ENCODE results near the gene ALDH3B2.
"Not testable (repeated sequence)": the region's sequence is repeated elsewhere in the genome, so short reads cannot be mapped to it uniquely, and the experiment has no call there.

DNA sequence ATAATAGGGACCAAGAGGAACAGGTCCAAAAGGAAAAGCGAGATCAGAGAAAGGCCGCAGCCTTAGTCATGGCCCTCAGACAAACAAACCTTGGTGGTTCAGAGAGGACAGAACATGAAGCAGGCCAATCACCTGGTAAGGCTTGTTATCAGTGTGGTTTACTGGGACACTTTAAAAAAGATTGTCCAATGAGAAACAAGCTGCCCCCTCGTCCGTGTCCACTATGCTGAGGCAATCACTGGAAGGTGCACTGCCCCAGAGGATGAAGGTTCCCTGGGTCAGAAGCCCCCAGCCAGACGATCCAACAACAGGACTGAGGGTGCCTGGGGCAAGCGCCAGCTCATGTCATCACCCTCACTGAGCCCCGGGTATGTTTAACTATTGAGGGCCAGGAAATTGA, 51.5 kb downstream of the ALDH3B2 start:
- TF ChIP-seq, protein P1, sequence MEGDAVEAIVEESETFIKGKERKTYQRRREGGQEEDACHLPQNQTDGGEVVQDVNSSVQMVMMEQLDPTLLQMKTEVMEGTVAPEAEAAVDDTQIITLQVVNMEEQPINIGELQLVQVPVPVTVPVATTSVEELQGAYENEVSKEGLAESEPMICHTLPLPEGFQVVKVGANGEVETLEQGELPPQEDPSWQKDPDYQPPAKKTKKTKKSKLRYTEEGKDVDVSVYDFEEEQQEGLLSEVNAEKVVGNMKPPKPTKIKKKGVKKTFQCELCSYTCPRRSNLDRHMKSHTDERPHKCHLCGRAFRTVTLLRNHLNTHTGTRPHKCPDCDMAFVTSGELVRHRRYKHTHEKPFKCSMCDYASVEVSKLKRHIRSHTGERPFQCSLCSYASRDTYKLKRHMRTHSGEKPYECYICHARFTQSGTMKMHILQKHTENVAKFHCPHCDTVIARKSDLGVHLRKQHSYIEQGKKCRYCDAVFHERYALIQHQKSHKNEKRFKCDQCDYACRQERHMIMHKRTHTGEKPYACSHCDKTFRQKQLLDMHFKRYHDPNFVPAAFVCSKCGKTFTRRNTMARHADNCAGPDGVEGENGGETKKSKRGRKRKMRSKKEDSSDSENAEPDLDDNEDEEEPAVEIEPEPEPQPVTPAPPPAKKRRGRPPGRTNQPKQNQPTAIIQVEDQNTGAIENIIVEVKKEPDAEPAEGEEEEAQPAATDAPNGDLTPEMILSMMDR (IDR thresholded peaks at IDR 0.05): not testable (repeated sequence)
- TF ChIP-seq POLR2A (IDR thresholded peaks at IDR 0.05): not testable (repeated sequence)

All from tibial nerve (tissue), 3 donors.